Activated CD4-positive, alpha-beta memory T cell treated with anti-CD3 and anti-CD28 coated beads, Interleukin-2, amount 10 ng/mL, durations not matched to agents 7 days and 5 days (primary cell): ENCODE data around the gene STEAP1. TPM values are rescaled to one million over a fixed set of nuclear protein-coding genes. Genes with fewer than 3 reads are reported as not detected.
"Not testable (repeated sequence)": the region's sequence is repeated elsewhere in the genome, so short reads cannot be mapped to it uniquely, and the experiment has no call there.

ENCODE experiments used
- CTCF ChIA-PET: fragments of 350-600 bp; sonication (Branson Sonifier 250); formaldehyde crosslinking; loops from one replicate; lab custom pipeline; 2021; ENCODE audit warnings: antibody characterized with exemption, inconsistent platforms; lab: Charles Lee
- POLR2A ChIA-PET: fragments of 350-600 bp; sonication (Branson Sonifier 250); formaldehyde crosslinking; loops from one replicate; lab custom pipeline; 2021; ENCODE audit warnings: antibody characterized with exemption; lab: Charles Lee
- DNase-seq: peaks from one replicate; pipeline ENCODE4 v3.0.0-alpha.2; 2020
- H3K27ac Mint-ChIP-seq: one replicate; pipeline ENCODE4 v1.8.0; 2021; ENCODE audit warnings: mild to moderate bottlenecking, mixed read lengths
- H3K27me3 Mint-ChIP-seq: one replicate; pipeline ENCODE4 v1.8.0; 2021; ENCODE audit warnings: mixed read lengths
- H3K36me3 Mint-ChIP-seq: one replicate; pipeline ENCODE4 v1.8.0; 2021; ENCODE audit warnings: low read depth, mixed read lengths
- H3K4me1 Mint-ChIP-seq: one replicate; pipeline ENCODE4 v1.8.0; 2021; ENCODE audit warnings: mixed read lengths
- H3K4me3 Mint-ChIP-seq: one replicate; pipeline ENCODE4 v1.8.0; 2021; ENCODE audit warnings: mild to moderate bottlenecking, mixed read lengths
- H3K9me3 Mint-ChIP-seq: one replicate; pipeline ENCODE4 v1.8.0; 2021; ENCODE audit warnings: mixed read lengths
- total RNA-seq, 2 experiments: library from RNA; stranded (reverse); gene quantifications; one replicate each; pipeline ENCODE4 v1.2.3, GENCODE V29; 2021

The STEAP1 gene
- total RNA-seq, 2 experiments from 2014 or later = 0.25 to 0.53 TPM

DNA sequence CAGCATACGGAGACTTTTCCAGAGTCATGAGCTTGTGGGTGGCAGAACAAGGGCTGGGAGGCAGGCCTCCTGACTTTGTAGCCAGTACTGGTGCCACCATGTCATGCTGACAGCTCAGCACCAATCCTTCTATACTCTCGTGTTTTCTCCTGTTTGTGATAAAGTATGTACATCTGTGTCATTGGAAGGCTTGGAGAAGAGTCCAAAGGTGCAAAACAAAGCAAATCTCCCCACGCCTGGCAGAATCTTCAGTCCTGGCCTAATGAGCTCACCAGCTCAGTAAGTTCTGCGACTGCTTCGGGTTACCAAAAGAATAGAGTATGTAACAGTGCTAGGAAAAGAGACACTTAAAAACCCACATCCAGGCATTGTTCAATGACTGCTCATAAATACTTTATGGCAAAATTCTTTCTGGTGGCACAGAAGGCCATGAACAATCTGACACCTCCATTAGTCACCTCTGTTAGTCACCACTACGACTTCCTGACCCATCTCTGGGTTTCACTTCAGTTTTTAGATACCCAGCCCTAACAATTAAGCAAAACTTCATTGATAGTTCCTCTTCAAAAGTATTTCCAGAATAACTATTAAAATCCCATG, 24.5 kb downstream of the STEAP1 start:
- POLR2A ChIA-PET = no interaction called here
- Mint-ChIP-seq H3K36me3 (no peaks in the 10 kb centered on the region), H3K27me3 (peaks cover 2% of the 10 kb centered on the region), H3K9me3 (no peaks in the 10 kb centered on the region), H3K4me3 (peak overlapping the region; percentile 3), H3K27ac (peak overlapping the region; percentile 81), H3K4me1 (peaks cover 25% of the 10 kb centered on the region)
- CTCF ChIA-PET = interaction anchor here (1.0 to 1.3 kb wide), 2 partner anchors 25 to 249 kb away, joined by 4 to 10 read pairs; partner anchors contain the start of gene STEAP1
- DNase-seq = no peak

DNA sequence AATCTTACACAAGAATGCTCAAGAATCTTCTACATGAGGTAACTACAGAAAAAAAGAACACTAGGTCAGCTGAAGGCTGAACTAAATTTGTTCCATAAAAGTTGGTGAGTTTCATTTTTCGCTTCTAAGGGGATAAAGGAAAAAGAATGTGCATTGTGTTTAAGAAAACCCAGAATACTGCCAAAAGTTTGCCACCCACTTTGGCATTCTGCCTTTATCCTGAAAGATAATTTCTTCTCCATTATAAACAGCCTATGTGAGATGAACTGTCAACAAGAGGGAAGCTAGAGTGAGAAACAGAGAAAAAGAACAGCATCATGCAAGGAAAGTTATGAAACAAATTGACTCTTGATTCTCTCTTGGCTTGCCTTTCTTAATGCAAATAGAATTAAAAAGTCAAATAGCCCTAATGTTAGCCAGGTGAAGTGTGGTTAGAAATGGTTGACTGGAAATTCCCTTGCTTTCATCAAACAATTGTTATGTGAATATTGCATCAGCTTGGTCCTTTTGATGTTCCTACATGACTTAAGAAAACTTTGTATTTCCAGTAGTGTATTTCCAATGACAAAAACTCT, 25.8 kb downstream of the STEAP1 start:
- Mint-ChIP-seq H3K36me3 (no peaks in the 10 kb centered on the region), H3K4me1 (peaks cover 25% of the 10 kb centered on the region), H3K27ac (no peak overlapping the region), H3K9me3 (no peaks in the 10 kb centered on the region), H3K27me3 (peaks cover 3% of the 10 kb centered on the region), H3K4me3 (no peak overlapping the region)
- ChIA-PET CTCF (no interaction called here), POLR2A (no interaction called here)
- DNase-seq = no peak

DNA sequence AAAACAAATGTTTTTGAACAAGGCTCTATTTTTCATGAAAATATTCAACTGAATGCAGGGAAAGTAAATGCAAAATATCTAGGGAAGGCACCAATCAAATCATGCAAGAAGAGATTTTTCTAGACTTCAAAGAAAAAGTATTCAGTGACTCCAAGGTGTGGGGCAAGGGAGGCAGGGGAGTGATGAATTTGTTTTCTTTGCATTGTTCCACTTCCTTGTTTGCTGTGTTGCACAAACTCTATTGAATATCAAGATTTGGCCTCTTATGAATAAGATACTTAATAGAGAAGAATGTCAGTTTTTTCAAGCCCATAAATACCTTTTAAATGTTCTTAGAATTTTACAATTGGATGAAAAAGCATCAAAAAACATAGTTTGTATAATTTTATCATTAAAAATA, 26.4 kb downstream of the STEAP1 start:
- H3K4me3 Mint-ChIP-seq = no peak overlapping the region
- no peaks in the 10 kb centered on the region for H3K9me3 Mint-ChIP-seq
- no peak for DNase-seq
- H3K27ac Mint-ChIP-seq = no peak overlapping the region
- H3K27me3 Mint-ChIP-seq = peaks cover 5% of the 10 kb centered on the region
- no peaks in the 10 kb centered on the region for H3K36me3 Mint-ChIP-seq
- peaks cover 25% of the 10 kb centered on the region for H3K4me1 Mint-ChIP-seq
- ChIA-PET POLR2A (no interaction called here), CTCF (no interaction called here)

DNA sequence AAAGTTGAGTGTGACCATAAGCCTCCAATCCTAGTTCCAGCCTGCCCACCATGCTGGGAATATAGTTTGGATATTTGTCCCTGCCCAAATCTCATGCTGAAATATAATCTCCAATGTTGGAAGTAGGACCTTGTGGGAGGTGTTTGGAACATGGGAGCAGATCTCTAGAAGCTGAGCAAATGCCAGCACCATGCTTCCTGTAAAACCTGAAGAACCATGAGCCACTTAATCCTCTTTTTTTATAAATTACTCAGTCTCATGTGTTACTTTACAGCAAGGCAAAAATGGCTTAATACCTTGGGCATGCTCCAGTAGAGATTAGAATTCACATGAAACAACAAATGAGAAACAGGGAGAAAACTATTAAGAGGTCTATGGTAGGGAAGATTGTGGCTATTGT, 27.2 kb downstream of the STEAP1 start:
- Mint-ChIP-seq H3K36me3 (no peaks in the 10 kb centered on the region), H3K4me3 (no peak overlapping the region), H3K9me3 (no peaks in the 10 kb centered on the region), H3K27me3 (peaks cover 5% of the 10 kb centered on the region), H3K4me1 (peaks cover 25% of the 10 kb centered on the region), H3K27ac (no peak overlapping the region)
- no peak for DNase-seq
- CTCF ChIA-PET = no interaction called here
- POLR2A ChIA-PET = no interaction called here

DNA sequence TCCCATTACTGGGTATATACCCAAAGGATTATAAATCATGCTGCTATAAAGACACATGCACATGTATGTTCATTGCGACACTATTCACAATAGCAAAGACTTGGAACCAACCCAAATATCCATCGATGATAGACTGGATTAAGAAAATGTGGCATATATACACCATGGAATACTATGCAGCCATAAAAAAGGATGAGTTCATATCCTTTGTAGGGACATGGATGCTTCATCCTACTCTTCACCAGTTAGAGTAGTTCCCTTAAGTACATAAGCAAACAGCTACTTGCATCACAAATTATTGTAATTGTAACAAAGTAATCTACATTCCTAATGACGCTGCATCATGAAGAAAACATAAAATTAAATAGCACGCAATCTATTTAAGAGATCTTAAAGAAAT, 32.0 kb downstream of the STEAP1 start:
- H3K4me3 Mint-ChIP-seq, H3K9me3 Mint-ChIP-seq, POLR2A ChIA-PET, DNase-seq, H3K27ac Mint-ChIP-seq, H3K27me3 Mint-ChIP-seq, H3K4me1 Mint-ChIP-seq, H3K36me3 Mint-ChIP-seq, CTCF ChIA-PET: not testable (repeated sequence)

DNA sequence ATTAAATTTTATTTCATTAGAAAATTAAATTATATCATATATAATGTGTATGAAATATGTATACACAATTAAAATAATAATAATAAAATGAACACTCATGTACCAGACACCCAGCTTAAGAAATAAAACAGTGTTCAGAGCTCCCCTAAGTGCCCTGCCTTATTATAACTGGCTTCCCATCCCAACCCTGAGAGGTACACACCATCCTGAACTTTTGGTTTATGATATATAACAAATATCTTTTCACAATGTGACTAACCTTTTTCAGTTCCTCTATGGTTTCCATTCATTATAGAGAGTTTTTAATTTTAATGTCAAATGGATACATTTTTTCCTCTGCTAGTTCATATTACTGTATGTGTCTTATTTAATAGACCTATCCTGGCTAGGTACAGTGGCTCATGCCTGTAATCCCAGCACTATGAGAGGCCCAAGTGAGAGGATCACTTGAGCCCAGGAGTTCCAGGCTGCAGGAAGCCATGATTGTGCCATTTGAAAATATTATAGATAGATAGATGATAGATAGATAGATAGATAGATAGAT, 33.3 kb downstream of the STEAP1 start:
- peaks cover 13% of the 10 kb centered on the region for H3K9me3 Mint-ChIP-seq
- POLR2A ChIA-PET = interaction anchor here (1.0 kb wide), 1 partner anchor 60 kb away, joined by 3 read pairs; no protein-coding TSS in a partner anchor

DNA sequence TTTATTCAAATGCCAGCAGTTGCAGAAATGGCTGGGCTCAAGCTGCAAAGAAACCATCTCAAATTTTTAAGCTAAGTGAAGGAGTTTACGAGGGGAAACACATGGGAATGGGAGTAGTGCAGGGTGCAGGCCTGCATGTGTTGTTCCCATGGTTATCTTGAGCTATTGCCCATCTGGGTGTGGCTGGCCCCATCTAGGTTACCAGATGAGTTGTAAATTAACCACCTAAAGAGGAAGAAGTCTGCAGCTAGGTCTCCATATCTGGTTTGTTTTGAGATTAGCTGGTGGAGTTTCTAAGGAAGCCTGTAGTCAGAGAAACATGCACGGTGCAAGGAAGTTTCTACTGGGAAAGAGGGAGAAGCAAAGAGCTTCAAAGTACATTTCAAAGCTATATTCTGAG, 34.0 kb downstream of the STEAP1 start:
- H3K36me3 Mint-ChIP-seq = no peaks in the 10 kb centered on the region
- no peak overlapping the region for H3K4me3 Mint-ChIP-seq
- H3K4me1 Mint-ChIP-seq = peaks cover 5% of the 10 kb centered on the region
- peaks cover 3% of the 10 kb centered on the region for H3K27me3 Mint-ChIP-seq
- ChIA-PET POLR2A (interaction anchor here (1.0 kb wide), 1 partner anchor 59 kb away, joined by 3 read pairs; no protein-coding TSS in a partner anchor), CTCF (no interaction called here)
- peaks cover 18% of the 10 kb centered on the region for H3K9me3 Mint-ChIP-seq
- DNase-seq = no peak
- no peak overlapping the region for H3K27ac Mint-ChIP-seq

More for the DNA sequence above, 33.3 kb downstream of the STEAP1 start:
- CTCF ChIA-PET = no interaction called here
- DNase-seq = no peak
- H3K4me3 Mint-ChIP-seq = no peak overlapping the region
- H3K4me1 Mint-ChIP-seq = peaks cover 6% of the 10 kb centered on the region
- no peak overlapping the region for H3K27ac Mint-ChIP-seq
- no peaks in the 10 kb centered on the region for H3K36me3 Mint-ChIP-seq
- peaks cover 5% of the 10 kb centered on the region for H3K27me3 Mint-ChIP-seq

GRCh38 chr7:90190995-90191394, 36.7 kb downstream of the STEAP1 start:
- CTCF ChIA-PET = no interaction called here
- no peak for DNase-seq
- POLR2A ChIA-PET = no interaction called here
- Mint-ChIP-seq H3K27me3 (peaks cover 2% of the 10 kb centered on the region), H3K4me3 (no peak overlapping the region), H3K9me3 (peaks cover 20% of the 10 kb centered on the region), H3K4me1 (peaks cover 4% of the 10 kb centered on the region), H3K36me3 (no peaks in the 10 kb centered on the region), H3K27ac (no peak overlapping the region)

GRCh38 chr7:90191648-90192047, 37.4 kb downstream of the STEAP1 start:
- ChIA-PET POLR2A (no interaction called here), CTCF (no interaction called here)
- Mint-ChIP-seq H3K36me3 (no peaks in the 10 kb centered on the region), H3K27me3 (peaks cover 4% of the 10 kb centered on the region), H3K9me3 (peaks cover 20% of the 10 kb centered on the region), H3K27ac (no peak overlapping the region), H3K4me1 (peaks cover 4% of the 10 kb centered on the region), H3K4me3 (no peak overlapping the region)
- DNase-seq = no peak

DNA sequence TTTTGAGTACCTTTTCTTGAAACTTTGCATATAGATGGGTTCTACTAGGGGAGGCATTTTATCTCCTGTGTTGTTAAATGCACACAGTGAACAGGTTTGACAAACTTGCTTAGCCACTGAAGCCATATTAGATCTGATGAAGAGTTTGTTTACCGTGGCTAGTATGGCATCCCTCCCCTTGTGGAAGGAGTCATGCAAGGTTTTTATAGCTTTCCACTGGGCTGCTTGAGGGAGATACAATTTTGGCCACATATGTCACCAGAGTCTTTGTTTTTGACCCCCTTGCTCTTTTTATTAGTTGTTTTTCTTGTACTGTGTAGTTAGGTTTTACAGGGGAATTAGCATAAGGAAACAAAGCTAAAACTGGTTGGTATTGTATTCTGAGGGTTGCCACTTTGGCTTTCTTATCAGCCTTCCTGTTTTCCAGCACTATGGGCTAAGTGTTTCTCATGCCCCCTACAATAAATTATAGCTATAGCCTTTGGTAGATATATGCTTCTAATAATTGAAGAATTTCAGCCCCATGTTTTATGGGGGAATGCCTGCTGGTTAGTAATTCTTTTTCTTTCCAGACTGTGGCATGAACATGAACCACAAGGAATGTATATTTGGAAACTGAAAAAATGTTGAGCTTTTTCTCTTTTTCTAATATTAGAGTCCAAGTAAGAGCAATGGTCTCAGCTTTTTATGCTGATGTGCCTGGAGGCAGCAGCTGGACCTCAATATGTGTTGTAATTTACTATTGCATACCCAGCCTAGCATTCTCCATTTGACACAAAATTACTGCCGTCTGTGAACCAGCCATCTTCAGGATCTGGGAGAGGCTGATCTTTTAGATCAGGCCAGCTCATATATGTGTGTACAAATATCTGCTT, 38.8 kb downstream of the STEAP1 start:
- H3K4me3 Mint-ChIP-seq = no peak overlapping the region
- no peak for DNase-seq
- no peak overlapping the region for H3K27ac Mint-ChIP-seq
- peaks cover 4% of the 10 kb centered on the region for H3K27me3 Mint-ChIP-seq
- H3K4me1 Mint-ChIP-seq = peaks cover 3% of the 10 kb centered on the region
- peaks cover 20% of the 10 kb centered on the region for H3K9me3 Mint-ChIP-seq
- POLR2A ChIA-PET = no interaction called here
- CTCF ChIA-PET = interaction anchor here (1.0 kb wide), 1 partner anchor 18 kb away, joined by 3 read pairs; the partner anchor contains the start of gene STEAP2
- H3K36me3 Mint-ChIP-seq = no peaks in the 10 kb centered on the region

GRCh38 chr7:90194911-90195809, 40.9 kb downstream of the STEAP1 start:
- no peak overlapping the region for H3K27ac Mint-ChIP-seq
- POLR2A ChIA-PET = no interaction called here
- no peaks in the 10 kb centered on the region for H3K4me1 Mint-ChIP-seq
- CTCF ChIA-PET = interaction anchor here (0.5 kb wide), 1 partner anchor 491 kb away, joined by 4 read pairs; no protein-coding TSS in a partner anchor
- DNase-seq = no peak
- peaks cover 20% of the 10 kb centered on the region for H3K9me3 Mint-ChIP-seq
- H3K4me3 Mint-ChIP-seq = no peak overlapping the region
- H3K36me3 Mint-ChIP-seq = no peaks in the 10 kb centered on the region
- peaks cover 4% of the 10 kb centered on the region for H3K27me3 Mint-ChIP-seq

DNA sequence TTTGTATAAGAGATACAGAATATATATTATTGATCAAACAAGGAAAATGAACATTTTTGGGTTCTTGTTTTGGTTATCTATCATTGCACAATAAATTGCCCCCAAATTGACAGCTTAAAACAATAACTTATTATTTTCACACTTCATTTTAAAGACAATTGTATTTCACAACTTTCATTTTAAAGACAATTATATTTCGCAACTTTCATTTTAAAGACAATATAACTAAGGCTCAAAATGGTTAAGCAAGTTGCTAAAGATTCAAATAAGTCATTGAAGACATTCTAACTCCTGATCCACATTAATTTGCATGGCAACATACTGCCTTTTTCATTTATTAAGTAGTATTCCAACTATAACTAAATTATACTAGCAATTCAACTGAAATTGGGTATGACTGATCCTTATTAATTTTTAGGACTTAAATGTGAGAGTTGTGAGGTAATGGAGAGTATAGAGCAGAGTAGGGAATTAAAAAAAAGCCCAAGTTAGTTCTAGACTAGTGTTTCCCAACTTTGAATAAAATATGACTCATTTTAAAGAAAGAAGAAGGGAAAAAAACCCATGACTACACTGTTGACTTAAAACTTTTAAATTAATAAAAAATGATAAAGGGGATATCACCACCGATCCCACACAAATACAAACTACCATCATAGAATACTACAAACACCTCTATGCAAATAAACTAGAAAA, 47.4 kb downstream of the STEAP1 start:
- Mint-ChIP-seq H3K4me1 (no peaks in the 10 kb centered on the region), H3K4me3 (no peak overlapping the region), H3K27ac (no peak overlapping the region), H3K9me3 (no peaks in the 10 kb centered on the region), H3K36me3 (no peaks in the 10 kb centered on the region), H3K27me3 (no peaks in the 10 kb centered on the region)
- ChIA-PET CTCF (no interaction called here), POLR2A (no interaction called here)
- DNase-seq = no peak
